Neural cell (in vitro differentiated cells): ENCODE measurements around the gene HOXA2.

ENCODE experiments used
- EP300 ChIP-seq: fragments of 450-650 bp; conservative IDR thresholded peaks from 2 replicates; pipeline ENCODE4 v1.6.1; 2014; ENCODE audit warnings: antibody characterized with exemption, mild to moderate bottlenecking, moderate library complexity; ENCODE audit not compliant: poor library complexity, severe bottlenecking
- TAF1 ChIP-seq: IDR thresholded peaks from 2 replicates; pipeline ENCODE4 v1.6.1; 2012; ENCODE audit warnings: low read depth
- TF ChIP-seq, protein P1 (sequence below): fragments of 450-650 bp; IDR thresholded peaks from 2 replicates; pipeline ENCODE4 v1.5.1; 2014; ENCODE audit warnings: antibody characterized with exemption, mild to moderate bottlenecking, moderate library complexity; ENCODE audit not compliant: poor library complexity, severe bottlenecking

DNA sequence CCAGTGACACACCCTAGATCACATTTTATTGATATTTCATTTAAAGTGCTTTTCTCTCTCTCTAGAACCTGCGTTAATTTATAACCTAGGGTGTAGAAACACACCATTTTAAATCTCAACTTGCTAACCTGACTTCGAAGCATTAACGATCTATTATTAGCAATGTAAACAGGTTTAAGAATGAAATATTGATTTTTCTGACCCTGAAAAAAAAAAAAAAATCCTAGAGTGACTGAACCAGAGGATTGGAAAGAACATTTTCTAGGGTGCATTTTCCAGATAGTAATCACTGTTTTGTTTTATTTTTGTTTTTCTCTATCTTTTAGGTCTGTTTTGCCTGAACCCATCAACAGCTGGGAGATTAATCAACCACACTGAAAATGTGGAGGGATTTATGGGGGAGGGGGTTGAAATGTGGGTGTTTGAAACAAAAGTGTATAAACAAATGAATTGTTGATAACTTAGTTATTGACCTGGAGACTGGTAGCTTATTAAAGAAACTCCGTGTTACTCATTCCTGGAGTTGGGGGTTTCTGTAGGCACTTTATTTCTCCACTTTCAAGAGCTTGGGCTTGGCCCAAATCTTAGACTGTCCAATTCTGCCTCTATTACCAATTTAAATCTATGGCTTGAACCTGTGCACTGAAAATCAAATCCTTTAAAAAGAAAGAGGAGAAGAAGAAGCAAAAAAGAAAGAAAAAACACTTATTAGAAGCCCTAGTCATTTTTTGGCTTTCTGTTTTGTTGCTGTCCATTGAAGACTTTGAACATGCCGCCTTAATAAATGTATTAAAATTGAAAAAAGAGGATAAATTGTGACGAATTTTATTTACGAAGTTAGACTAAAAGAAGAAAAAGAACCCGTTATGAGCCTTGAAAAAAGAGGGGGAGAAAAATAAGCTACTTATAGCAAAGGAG lies 2.8 kb downstream of the HOXA2 start:
- TF ChIP-seq, protein P1, sequence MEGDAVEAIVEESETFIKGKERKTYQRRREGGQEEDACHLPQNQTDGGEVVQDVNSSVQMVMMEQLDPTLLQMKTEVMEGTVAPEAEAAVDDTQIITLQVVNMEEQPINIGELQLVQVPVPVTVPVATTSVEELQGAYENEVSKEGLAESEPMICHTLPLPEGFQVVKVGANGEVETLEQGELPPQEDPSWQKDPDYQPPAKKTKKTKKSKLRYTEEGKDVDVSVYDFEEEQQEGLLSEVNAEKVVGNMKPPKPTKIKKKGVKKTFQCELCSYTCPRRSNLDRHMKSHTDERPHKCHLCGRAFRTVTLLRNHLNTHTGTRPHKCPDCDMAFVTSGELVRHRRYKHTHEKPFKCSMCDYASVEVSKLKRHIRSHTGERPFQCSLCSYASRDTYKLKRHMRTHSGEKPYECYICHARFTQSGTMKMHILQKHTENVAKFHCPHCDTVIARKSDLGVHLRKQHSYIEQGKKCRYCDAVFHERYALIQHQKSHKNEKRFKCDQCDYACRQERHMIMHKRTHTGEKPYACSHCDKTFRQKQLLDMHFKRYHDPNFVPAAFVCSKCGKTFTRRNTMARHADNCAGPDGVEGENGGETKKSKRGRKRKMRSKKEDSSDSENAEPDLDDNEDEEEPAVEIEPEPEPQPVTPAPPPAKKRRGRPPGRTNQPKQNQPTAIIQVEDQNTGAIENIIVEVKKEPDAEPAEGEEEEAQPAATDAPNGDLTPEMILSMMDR: no peak
- TF ChIP-seq TAF1 (no peak), EP300 (no peak)
